Myocyte (in vitro differentiated cells): ENCODE results near the gene RASSF10. TPM values are rescaled to one million over a fixed set of nuclear protein-coding genes. Genes with fewer than 3 reads are reported as not detected.

Experiments
- DNase-seq: peaks from one replicate; pipeline ENCODE4 v3.0.0-alpha.2; 2012; ENCODE audit warnings: low read depth
- polyA plus RNA-seq: library from polyadenylated mRNA; unstranded; fragments of >200 nt; gene quantifications from one replicate; pipeline ENCODE4 v1.2.1, GENCODE V29; 2012; ENCODE audit warnings: missing spikeins
- total RNA-seq: library from RNA; depleted of rRNA; stranded (reverse); fragments of >200 nt; gene quantifications from 2 replicates; pipeline ENCODE4 v1.2.3, GENCODE V29; 2014

Gene RASSF10
- total RNA-seq = not detected in 2 replicates
- not detected for polyA plus RNA-seq

GRCh38 chr11:13008625-13009475, at the start of gene RASSF10:
Gene RASSF10 (plus strand): TSS chr11:13009316. CDS start chr11:13009577, 261 bp downstream.
- peak; percentile 7 for DNase-seq

- DNase-seq = peak; percentile 33
Observed at GRCh38 chr11:12961615-12962014, 47.5 kb upstream of the RASSF10 start.

- no peak for DNase-seq
Observed at GRCh38 chr11:12962306-12962705, 46.8 kb upstream of the RASSF10 start.

GRCh38 chr11:12963051-12963450, 46.1 kb upstream of the RASSF10 start:
- no peak for DNase-seq

GRCh38 chr11:12963792-12964536, 45.2 kb upstream of the RASSF10 start:
- DNase-seq = peak; percentile 77

GRCh38 chr11:12964650-12965049, 44.5 kb upstream of the RASSF10 start:
- no peak for DNase-seq

- no peak for DNase-seq
Observed at GRCh38 chr11:12966002-12966401, 43.1 kb upstream of the RASSF10 start.

- DNase-seq = no peak
Observed at GRCh38 chr11:12968101-12968500, 41.0 kb upstream of the RASSF10 start.

- DNase-seq = no peak
Observed at GRCh38 chr11:12968826-12969225, 40.3 kb upstream of the RASSF10 start.

- DNase-seq = no peak
Observed at GRCh38 chr11:12971955-12972354, 37.2 kb upstream of the RASSF10 start.

- DNase-seq = no peak
Observed at GRCh38 chr11:12973528-12974181, 35.5 kb upstream of the RASSF10 start.

GRCh38 chr11:12975195-12975594, 33.9 kb upstream of the RASSF10 start:
- DNase-seq = no peak

- no peak for DNase-seq
Observed at GRCh38 chr11:12979928-12980689, 29.0 kb upstream of the RASSF10 start.

- no peak for DNase-seq
Observed at GRCh38 chr11:12981676-12982522, 27.2 kb upstream of the RASSF10 start.

GRCh38 chr11:12983336-12983735, 25.8 kb upstream of the RASSF10 start:
- DNase-seq = no peak

- no peak for DNase-seq
Observed at GRCh38 chr11:12986194-12986898, 22.8 kb upstream of the RASSF10 start.

GRCh38 chr11:12989428-12990161, 19.5 kb upstream of the RASSF10 start:
- DNase-seq = no peak

- no peak for DNase-seq
Observed at GRCh38 chr11:12990162-12990480, 19.0 kb upstream of the RASSF10 start.

- no peak for DNase-seq
Observed at GRCh38 chr11:12991426-12991825, 17.7 kb upstream of the RASSF10 start.
